Inferior parietal cortex (tissue), 1 donor: ENCODE results near the gene PIP4K2C.
"Not testable (repeated sequence)": the region's sequence is repeated elsewhere in the genome, so short reads cannot be mapped to it uniquely, and the experiment has no call there.

ENCODE experiments used
- DNase-seq: peaks from one replicate; pipeline ENCODE4 v3.0.0-alpha.2; 2016; ENCODE audit errors: extremely low spot score

Gene PIP4K2C

DNA sequence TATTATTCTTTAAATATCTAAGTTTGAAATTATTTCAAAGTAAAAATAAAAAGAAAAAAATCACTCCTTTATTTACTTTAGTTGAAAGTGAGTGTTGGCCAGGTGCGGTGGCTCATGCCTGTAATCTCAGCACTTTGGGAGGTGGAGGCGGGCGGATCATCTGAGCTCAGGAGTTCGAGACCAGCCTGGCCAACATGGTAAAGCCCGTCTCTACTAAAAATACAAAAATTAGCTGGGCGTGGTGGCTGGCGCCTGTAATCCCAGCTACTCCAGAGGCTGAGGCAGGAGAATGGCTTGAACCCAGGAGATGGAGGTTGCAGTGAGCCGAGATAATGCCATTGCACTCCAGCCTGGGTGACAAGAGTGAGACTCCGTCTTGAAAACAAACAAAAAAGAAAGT is 45.7 kb downstream of the PIP4K2C start:
- DNase-seq, result not testable (repeated sequence)

DNA sequence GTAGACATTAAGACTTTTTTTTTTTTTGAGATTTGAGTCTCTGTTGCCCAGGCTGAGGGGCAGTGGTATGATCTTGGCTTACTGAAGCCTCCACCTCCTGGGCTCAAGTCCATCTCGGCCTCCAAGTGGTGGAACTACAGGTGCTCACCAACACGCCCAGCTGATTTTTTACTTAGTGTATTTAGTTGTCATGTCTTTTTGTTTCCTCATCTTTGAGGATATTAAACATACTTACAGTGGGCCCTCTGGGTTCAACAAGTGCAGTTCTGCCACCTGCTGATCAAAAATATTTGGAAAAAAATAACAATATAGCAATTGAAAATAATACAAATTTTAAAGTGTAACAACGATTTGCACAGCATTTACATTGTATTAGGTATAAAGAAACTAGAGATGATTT is 46.4 kb downstream of the PIP4K2C start:
- no peak for DNase-seq

DNA sequence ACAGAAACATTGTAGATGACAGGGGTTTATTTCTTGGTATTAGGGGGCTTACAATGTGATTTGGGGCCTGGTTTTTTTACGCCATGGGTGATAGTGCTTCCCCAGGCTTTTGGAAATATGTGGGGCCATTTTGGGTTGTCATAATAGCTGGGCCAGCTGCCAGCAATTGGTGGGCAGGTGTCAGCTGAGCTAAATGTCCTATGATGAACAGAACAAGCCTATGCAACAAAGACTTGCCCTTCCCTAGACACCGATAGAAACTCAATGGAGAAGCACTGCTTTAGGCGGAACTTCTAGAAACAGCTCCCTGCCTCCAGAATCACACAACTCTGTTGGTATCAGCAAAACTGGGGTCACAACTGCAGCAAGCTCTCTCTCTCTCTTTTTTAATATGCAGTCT is 47.1 kb downstream of the PIP4K2C start:
- DNase-seq, result no peak

DNA sequence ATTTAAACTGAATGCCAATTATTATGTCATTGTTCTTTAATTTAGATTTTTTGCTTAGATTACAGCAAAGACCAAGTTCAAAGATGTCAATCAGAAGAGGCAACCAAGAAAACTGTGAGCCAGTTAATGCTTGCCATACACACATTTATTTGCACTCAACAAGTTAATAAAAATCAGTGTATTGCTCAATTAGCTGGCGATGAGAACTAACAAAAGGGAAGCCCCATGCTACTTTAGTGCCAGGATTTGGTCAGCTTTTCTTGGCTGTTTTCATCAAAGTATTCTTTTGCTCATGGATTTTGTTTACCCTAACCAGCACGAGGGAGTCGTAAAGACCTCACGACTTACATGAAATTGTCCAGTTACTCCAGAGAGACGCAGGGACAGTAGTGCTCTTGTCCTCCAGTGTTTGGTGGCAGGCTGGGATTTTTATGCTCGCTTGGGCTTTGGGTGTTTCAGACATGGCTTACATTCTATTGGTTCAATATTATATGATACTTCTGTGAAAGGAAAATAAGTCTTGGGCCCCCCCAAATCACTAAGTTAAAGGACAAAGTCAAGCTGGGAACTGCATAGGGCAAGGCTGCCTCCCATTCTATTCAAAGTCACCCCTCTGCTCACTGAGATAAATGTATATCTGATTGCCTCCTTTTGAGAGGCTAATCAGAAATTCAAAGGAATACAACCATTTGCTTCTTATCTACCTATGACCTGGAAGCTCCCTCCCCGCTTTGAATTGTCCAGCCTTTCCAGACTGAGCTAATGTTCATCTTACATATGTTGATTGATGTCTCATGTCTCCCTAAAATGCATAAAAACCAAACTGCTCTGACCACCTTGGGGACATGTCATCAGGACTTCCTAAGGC is 49.4 kb downstream of the PIP4K2C start:
- no peak for DNase-seq

DNA sequence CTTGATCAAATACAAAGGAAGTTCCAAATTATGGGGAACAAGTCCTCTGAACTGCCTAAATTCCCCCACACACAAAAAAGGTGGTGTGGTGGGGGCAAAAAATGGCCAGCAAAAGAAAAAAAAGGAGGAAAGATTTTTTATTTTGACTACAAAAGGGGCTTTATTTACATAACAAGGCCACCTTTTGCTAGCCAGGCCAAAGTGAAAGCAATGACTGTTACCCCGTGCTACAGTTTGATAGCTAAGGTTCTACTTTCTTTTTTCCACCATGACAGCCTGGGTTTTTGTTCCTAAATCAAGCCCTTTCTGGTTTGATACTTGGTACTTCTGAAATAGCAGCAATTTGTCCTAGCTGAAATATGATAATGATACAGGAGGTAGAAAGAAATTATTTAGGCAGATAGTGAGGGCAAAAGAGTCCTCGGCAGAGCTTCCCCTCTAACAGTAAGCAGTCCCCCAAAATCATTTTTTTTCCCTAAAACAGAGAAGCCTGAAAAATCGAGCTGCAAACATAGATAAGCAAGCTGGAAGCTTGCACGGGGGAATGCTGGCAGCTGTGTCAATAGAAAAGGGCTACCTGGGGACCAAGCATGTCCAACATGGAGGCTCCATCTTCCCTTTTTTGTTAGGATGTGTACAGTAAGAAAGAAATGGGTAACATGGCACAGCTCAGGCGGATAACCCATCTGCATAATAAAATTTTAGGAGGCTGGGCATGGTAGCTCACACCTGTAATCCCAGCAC is 50.9 kb downstream of the PIP4K2C start:
- no peak for DNase-seq

DNA sequence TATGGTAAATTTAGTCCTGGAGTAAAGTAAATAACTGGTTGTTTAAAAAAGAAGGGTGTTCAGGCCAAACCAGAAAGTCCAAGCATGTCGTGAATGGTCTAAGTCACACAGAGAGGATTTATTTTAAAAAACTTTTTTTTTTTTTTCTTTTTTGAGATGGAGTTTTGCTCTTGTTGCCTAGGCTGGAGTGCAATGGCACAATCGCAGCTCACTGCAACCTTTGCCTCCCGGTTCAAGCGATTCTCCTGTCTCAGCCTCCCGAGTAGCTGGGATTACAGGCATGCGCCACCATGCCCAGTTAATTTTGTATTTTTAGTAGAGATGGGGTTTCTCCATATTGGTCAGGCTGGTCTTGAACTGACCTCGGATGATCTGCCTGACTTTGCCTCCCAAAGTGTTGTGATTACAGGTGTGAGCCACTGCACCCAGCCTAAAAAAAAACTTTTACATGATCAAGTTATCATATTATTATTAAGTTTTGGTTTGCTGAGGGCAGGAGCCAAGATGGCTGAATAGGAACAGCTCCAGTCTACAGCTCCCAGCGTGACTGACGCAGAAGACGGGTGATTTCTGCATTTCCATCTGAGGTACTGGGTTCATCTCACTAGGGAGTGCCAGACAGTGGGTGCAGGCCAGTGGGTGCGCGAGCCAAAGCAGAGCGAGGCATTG is 55.1 kb downstream of the PIP4K2C start:
- DNase-seq, result not testable (repeated sequence)

DNA sequence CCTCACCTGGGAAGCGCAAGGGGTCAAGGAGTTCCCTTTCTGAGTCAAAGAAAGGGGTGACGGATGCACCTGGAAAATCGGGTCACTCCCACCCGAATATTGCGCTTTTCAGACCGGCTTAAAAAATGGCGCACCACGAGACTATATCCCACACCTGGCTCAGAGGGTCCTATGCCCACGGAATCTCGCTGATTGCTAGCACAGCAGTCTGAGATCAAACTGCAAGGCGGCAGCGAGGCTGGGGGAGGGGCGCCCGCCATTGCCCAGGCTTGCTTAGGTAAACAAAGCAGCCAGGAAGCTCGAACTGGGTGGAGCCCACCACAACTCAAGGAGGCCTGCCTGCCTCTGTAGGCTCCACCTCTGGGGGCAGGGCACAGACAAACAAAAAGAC is 55.7 kb downstream of the PIP4K2C start:
- not testable (repeated sequence) for DNase-seq
